ENCODE data around the gene LMLN.
"Not testable (repeated sequence)": the region's sequence is repeated elsewhere in the genome, so short reads cannot be mapped to it uniquely, and the experiment has no call there.

The LMLN gene

DNA sequence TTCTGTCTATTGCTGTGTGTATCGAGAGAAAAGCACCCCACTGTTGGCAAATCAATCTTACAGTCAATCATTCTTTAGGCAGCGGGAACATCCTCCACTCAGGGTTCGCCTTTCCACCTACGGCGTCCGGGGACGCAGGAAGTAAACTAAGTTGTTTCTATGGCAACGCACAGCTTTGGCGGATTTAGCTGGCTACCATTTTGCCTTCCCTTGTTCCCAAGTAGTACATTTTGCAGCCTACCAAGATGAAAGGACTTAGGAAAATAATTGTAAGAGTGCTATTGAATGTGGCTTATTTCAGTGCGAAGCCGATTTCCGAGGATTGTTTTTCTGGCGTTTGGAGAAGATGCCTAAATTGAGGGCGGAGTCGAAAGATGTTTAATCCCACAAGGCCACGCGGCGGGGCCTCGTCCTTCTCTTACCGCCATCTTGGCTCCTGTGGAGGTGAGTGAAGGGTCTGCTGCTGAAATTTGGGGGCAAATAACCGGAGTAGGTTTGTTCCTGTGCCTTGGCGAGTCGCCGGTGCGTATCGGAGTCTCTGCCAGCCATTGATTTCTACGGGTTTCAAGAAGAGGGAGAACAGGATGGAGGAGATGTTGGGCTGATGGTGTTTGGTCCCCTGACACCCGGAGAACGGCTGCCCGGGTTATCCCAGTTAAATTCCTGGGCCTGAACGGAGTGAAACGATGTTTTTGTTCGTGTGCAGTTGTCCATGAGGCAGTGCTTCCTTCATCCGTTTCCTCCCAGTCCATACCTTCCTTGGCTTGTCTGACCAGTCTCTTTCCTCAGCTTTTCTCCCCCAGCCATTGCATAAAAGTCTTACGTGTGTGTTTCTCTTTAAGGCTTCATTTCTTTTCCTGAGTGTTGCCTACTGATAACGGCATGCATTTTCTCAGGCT lies 10.0 kb upstream of the LMLN start, which contains the start of gene RPL35A:
RPL35A (plus strand) TSS at position 413 of the 899 bp plus-strand sequence. CDS start 778 bp downstream, outside the sequence.
- Histone ChIP-seq H3K27me3 (ENCODE audit: control insufficient read depth, insufficient read depth, low read length) (no peaks in the 10 kb centered on the region), H3K4me3 (ENCODE audit: low read length) (peak within 1 kb of the TSS; percentile 99), H3K27ac (ENCODE audit: low read depth, low read length) (peak within 1 kb of the TSS; percentile 99), H3K36me3 (ENCODE audit: control insufficient read depth, insufficient read depth, low read length) (peaks cover 17% of the 10 kb centered on the region), H3K9ac (ENCODE audit: low read length) (peak within 1 kb of the TSS; percentile 100), H3K4me1 (ENCODE audit: control insufficient read depth, insufficient read depth, low read length) (peaks cover 7% of the 10 kb centered on the region)

DNA sequence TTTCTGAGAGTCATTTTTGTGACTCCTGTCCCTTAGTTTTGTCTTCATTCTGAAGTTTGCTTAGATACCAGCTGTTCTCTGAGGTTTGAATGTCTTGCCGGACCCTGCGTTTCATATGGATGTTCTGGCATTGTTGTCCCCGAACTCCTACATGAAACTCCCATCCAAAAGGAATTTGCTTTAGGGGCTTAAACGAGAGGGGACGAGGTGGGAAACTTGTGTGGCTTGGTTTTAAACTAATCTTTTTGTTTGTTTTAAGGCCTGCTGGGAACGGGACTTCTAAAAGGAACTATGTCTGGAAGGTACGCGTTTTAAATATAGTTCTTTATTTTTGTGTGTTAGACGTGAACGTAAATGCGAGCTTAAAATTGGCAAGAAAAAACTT lies 9.3 kb upstream of the LMLN start:
- H3K9ac ChIP-seq (ENCODE audit: low read length), result peak overlapping the region; percentile 100
- no peaks in the 10 kb centered on the region for H3K27me3 ChIP-seq (ENCODE audit: control insufficient read depth, insufficient read depth, low read length)
- H3K36me3 ChIP-seq (ENCODE audit: control insufficient read depth, insufficient read depth, low read length), result peaks cover 23% of the 10 kb centered on the region
- H3K4me1 ChIP-seq (ENCODE audit: control insufficient read depth, insufficient read depth, low read length), result peaks cover 7% of the 10 kb centered on the region
- peak overlapping the region; percentile 99 for H3K27ac ChIP-seq (ENCODE audit: low read depth, low read length)
- peak overlapping the region; percentile 99 for H3K4me3 ChIP-seq (ENCODE audit: low read length)

- Histone ChIP-seq H3K36me3 (ENCODE audit: control insufficient read depth, insufficient read depth, low read length) (peaks cover 27% of the 10 kb centered on the region), H3K4me1 (ENCODE audit: control insufficient read depth, insufficient read depth, low read length) (peaks cover 7% of the 10 kb centered on the region), H3K4me3 (ENCODE audit: low read length) (peak overlapping the region; percentile 99), H3K9ac (ENCODE audit: low read length) (peak overlapping the region; percentile 43), H3K27me3 (ENCODE audit: control insufficient read depth, insufficient read depth, low read length) (no peaks in the 10 kb centered on the region), H3K27ac (ENCODE audit: low read depth, low read length) (no peak overlapping the region)
These were observed 8.5 kb upstream of the LMLN start for GRCh38 chr3:197951392-197951990.

DNA sequence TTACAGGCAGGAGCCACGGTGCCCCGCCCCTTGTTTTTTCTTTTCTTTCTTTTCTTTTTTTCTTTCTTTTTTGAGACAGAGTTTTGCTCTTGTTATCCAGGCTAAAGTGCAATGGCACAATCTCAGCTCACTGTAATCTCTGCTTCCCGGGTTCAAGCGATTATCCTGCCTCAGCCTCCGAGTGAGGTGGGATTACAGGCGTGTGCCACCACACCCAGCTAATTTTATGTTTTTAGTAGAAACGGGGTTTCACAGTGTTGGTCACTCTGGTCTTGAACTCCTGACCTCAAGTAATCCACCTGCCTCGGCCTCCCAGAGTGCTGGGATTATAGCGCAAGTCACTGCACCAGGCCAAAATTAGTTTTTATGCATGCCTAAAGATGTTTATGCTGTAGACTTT lies 7.6 kb upstream of the LMLN start:
- H3K27me3 ChIP-seq (ENCODE audit: control insufficient read depth, insufficient read depth, low read length), result no peaks in the 10 kb centered on the region
- H3K4me1 ChIP-seq (ENCODE audit: control insufficient read depth, insufficient read depth, low read length), result peaks cover 7% of the 10 kb centered on the region
- no peak overlapping the region for H3K27ac ChIP-seq (ENCODE audit: low read depth, low read length)
- peaks cover 27% of the 10 kb centered on the region for H3K36me3 ChIP-seq (ENCODE audit: control insufficient read depth, insufficient read depth, low read length)
- H3K9ac ChIP-seq (ENCODE audit: low read length), result no peak overlapping the region
- no peak overlapping the region for H3K4me3 ChIP-seq (ENCODE audit: low read length)

- Histone ChIP-seq H3K27ac (ENCODE audit: low read depth, low read length) (no peak overlapping the region), H3K36me3 (ENCODE audit: control insufficient read depth, insufficient read depth, low read length) (peaks cover 27% of the 10 kb centered on the region), H3K4me1 (ENCODE audit: control insufficient read depth, insufficient read depth, low read length) (peaks cover 7% of the 10 kb centered on the region), H3K27me3 (ENCODE audit: control insufficient read depth, insufficient read depth, low read length) (no peaks in the 10 kb centered on the region), H3K9ac (ENCODE audit: low read length) (no peak overlapping the region), H3K4me3 (ENCODE audit: low read length) (no peak overlapping the region)
These were observed 6.7 kb upstream of the LMLN start for GRCh38 chr3:197953325-197953724.

DNA sequence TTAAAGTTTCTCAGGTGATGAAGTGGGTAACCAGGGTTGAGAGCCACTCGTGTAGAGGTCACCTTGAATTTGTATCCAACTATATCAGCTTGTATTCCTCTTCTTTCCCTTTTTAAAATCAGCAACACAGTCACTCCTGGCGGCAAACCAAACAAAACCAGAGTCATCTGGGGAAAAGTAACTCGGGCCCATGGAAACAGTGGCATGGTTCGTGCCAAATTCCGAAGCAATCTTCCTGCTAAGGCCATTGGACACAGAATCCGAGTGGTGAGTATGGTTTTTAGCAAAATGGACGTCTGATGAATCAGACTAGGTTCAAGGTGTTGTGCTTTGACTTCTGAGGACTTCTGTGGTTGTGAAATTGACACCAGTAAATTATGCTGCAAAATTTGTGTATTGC lies 6.1 kb upstream of the LMLN start:
- Histone ChIP-seq H3K9ac (ENCODE audit: low read length) (no peak overlapping the region), H3K36me3 (ENCODE audit: control insufficient read depth, insufficient read depth, low read length) (peaks cover 27% of the 10 kb centered on the region), H3K27ac (ENCODE audit: low read depth, low read length) (no peak overlapping the region), H3K27me3 (ENCODE audit: control insufficient read depth, insufficient read depth, low read length) (no peaks in the 10 kb centered on the region), H3K4me1 (ENCODE audit: control insufficient read depth, insufficient read depth, low read length) (peaks cover 7% of the 10 kb centered on the region), H3K4me3 (ENCODE audit: low read length) (no peak overlapping the region)

DNA sequence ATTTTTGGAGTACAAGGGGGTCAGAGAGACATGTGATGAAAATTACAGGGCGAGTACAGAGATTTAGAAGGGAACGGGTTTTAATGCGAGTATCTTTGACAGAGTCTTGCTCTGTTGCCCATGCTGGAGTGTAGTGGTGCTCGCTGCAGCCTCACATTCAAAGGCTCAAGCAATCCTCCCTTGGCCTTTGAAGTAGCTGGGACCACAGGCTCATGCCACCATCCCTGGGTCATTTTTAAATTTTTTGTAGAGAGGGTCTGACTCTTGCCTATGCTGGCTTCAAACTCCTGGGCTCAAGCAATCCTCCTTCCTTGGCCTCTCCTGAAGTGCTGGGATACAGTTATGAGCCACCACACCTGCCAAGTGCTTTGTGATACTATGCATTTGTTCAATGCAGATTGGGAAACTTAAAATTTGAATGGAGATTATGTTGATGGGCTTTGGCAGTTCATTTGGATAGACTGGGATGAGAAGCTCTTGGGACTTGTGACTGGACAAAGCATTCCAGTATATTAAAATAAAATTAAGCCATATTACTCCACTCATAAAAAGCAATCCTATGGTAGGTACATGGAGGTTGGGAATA lies 4.0 kb upstream of the LMLN start:
- H3K4me3 ChIP-seq (ENCODE audit: low read length), result no peak overlapping the region
- H3K4me1 ChIP-seq (ENCODE audit: control insufficient read depth, insufficient read depth, low read length), result peaks cover 12% of the 10 kb centered on the region
- H3K36me3 ChIP-seq (ENCODE audit: control insufficient read depth, insufficient read depth, low read length), result peaks cover 27% of the 10 kb centered on the region
- no peak overlapping the region for H3K9ac ChIP-seq (ENCODE audit: low read length)
- no peak overlapping the region for H3K27ac ChIP-seq (ENCODE audit: low read depth, low read length)
- H3K27me3 ChIP-seq (ENCODE audit: control insufficient read depth, insufficient read depth, low read length), result no peaks in the 10 kb centered on the region

- Histone ChIP-seq H3K27ac (ENCODE audit: low read depth, low read length) (no peak overlapping the region), H3K4me1 (ENCODE audit: control insufficient read depth, insufficient read depth, low read length) (peaks cover 11% of the 10 kb centered on the region), H3K36me3 (ENCODE audit: control insufficient read depth, insufficient read depth, low read length) (peaks cover 27% of the 10 kb centered on the region), H3K9ac (ENCODE audit: low read length) (no peak overlapping the region), H3K4me3 (ENCODE audit: low read length) (no peak overlapping the region), H3K27me3 (ENCODE audit: control insufficient read depth, insufficient read depth, low read length) (no peaks in the 10 kb centered on the region)
These were observed 3.4 kb upstream of the LMLN start for GRCh38 chr3:197956626-197956988.

DNA sequence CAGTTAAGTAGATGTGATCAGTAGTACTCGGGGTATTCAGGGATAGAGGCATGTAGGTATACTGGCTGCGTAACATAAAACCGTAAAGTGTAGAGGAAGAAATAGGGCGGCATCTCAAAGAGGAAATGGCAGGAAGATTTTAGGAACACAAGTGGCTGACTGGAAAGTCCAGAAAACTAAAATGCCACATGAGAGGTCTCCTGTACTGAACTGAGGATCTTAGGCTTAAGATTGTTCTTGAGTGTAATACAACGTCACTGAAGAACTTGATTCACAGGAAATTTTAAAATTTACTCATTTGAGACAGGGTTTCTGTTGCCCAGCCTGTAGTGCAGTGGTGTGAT lies 2.3 kb upstream of the LMLN start:
- no peaks in the 10 kb centered on the region for H3K27me3 ChIP-seq (ENCODE audit: control insufficient read depth, insufficient read depth, low read length)
- no peak overlapping the region for H3K4me3 ChIP-seq (ENCODE audit: low read length)
- no peak overlapping the region for H3K27ac ChIP-seq (ENCODE audit: low read depth, low read length)
- H3K9ac ChIP-seq (ENCODE audit: low read length), result no peak overlapping the region
- H3K4me1 ChIP-seq (ENCODE audit: control insufficient read depth, insufficient read depth, low read length), result peaks cover 11% of the 10 kb centered on the region
- H3K36me3 ChIP-seq (ENCODE audit: control insufficient read depth, insufficient read depth, low read length), result peaks cover 27% of the 10 kb centered on the region

GRCh38 chr3:197958346-197958745 lies 1.7 kb upstream of the LMLN start:
- Histone ChIP-seq H3K27me3 (ENCODE audit: control insufficient read depth, insufficient read depth, low read length) (no peaks in the 10 kb centered on the region), H3K27ac (ENCODE audit: low read depth, low read length) (no peak overlapping the region), H3K36me3 (ENCODE audit: control insufficient read depth, insufficient read depth, low read length) (peaks cover 24% of the 10 kb centered on the region), H3K4me1 (ENCODE audit: control insufficient read depth, insufficient read depth, low read length) (peaks cover 11% of the 10 kb centered on the region), H3K4me3 (ENCODE audit: low read length) (no peak overlapping the region), H3K9ac (ENCODE audit: low read length) (no peak overlapping the region)

GRCh38 chr3:197958848-197959247 lies 1.2 kb upstream of the LMLN start:
- not testable (repeated sequence) for H3K9ac ChIP-seq (ENCODE audit: low read length); H3K4me3 ChIP-seq (ENCODE audit: low read length); H3K27me3 ChIP-seq (ENCODE audit: control insufficient read depth, insufficient read depth, low read length)
- Histone ChIP-seq H3K4me1 (ENCODE audit: control insufficient read depth, insufficient read depth, low read length) (peaks cover 11% of the 10 kb centered on the region), H3K36me3 (ENCODE audit: control insufficient read depth, insufficient read depth, low read length) (peaks cover 19% of the 10 kb centered on the region), H3K27ac (ENCODE audit: low read depth, low read length) (peak overlapping the region; percentile 76)

DNA sequence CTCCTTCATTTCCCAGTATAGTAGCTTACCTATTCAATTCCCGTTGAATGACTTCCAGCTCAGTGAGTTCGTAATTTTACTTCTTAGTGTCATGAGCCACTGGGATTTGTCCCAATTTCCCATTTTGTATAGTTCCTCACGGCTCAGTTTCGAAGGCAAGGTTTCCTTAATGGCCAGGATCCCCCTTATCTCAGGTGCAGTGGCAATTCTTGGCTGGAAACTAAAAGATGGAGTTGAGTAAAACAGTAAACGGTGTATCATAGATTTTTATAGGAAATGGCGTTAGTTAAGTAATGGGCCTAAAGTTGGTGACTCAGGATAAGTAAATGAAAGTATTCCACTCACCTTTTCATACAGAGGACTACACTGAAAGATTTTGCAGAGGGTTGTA lies 522 bp upstream of the LMLN start:
- Histone ChIP-seq H3K4me3 (ENCODE audit: low read length) (peak overlapping the region; percentile 68), H3K27ac (ENCODE audit: low read depth, low read length) (peak overlapping the region; percentile 76), H3K27me3 (ENCODE audit: control insufficient read depth, insufficient read depth, low read length) (no peaks in the 10 kb centered on the region), H3K4me1 (ENCODE audit: control insufficient read depth, insufficient read depth, low read length) (peaks cover 11% of the 10 kb centered on the region), H3K36me3 (ENCODE audit: control insufficient read depth, insufficient read depth, low read length) (peaks cover 15% of the 10 kb centered on the region), H3K9ac (ENCODE audit: low read length) (no peak overlapping the region)
